Retinal pigment epithelial cell (primary cell): ENCODE data around the gene SPRY4.

Source experiments
- DNase-seq: peaks from one replicate; pipeline ENCODE4 v3.0.0-alpha.2; 2010; ENCODE audit warnings: low read depth
- H3K4me3 ChIP-seq: 2 replicates; pipeline ENCODE4 v1.5.1; 2011; ENCODE audit warnings: mild to moderate bottlenecking, low read length, control low read depth, moderate library complexity
- CTCF ChIP-seq: conservative IDR thresholded peaks from 2 replicates; pipeline ENCODE4 v1.5.1; 2011; ENCODE audit warnings: low read depth, low read length, control low read depth, inconsistent platforms

Gene SPRY4

GRCh38 chr5:142323480-142324135 is 1.2 kb downstream of the SPRY4 start:
- H3K4me3 ChIP-seq = peak overlapping the region; percentile 93

GRCh38 chr5:142322747-142323479 is 1.9 kb downstream of the SPRY4 start:
- no peak for TF ChIP-seq CTCF
- no peak for DNase-seq
- peak overlapping the region; percentile 93 for H3K4me3 ChIP-seq

More at GRCh38 chr5:142323480-142324135, 1.2 kb downstream of the SPRY4 start:
- no peak for TF ChIP-seq CTCF
- no peak for DNase-seq

- peak overlapping the region; percentile 93 for H3K4me3 ChIP-seq
- DNase-seq = no peak
- TF ChIP-seq CTCF = no peak
These were observed 2.4 kb downstream of the SPRY4 start for GRCh38 chr5:142322403-142322746.

GRCh38 chr5:142320851-142321560 is 3.8 kb downstream of the SPRY4 start:
- TF ChIP-seq CTCF = no peak

GRCh38 chr5:142320430-142320738 is 4.4 kb downstream of the SPRY4 start:
- TF ChIP-seq CTCF = no peak
- H3K4me3 ChIP-seq = peak overlapping the region; percentile 41
- DNase-seq = no peak

More at GRCh38 chr5:142320851-142321560, 3.8 kb downstream of the SPRY4 start:
- H3K4me3 ChIP-seq = peak overlapping the region; percentile 41
- DNase-seq = no peak

GRCh38 chr5:142319560-142320429 is 5.0 kb downstream of the SPRY4 start:
- DNase-seq = no peak
- no peak for TF ChIP-seq CTCF
- peak overlapping the region; percentile 41 for H3K4me3 ChIP-seq
